Astrocyte of the cerebellum (primary cell): ENCODE measurements around the gene MARCHF11.

Experiments
- DNase-seq: peaks from one replicate; pipeline ENCODE4 v3.0.0-alpha.2; 2011; ENCODE audit warnings: low read depth
- H3K4me3 ChIP-seq: 2 replicates; pipeline ENCODE4 v1.5.1; 2011; ENCODE audit warnings: mild to moderate bottlenecking, low read depth, low read length, moderate library complexity
- CTCF ChIP-seq: IDR thresholded peaks from 2 replicates; pipeline ENCODE4 v1.5.1; 2012; ENCODE audit warnings: low read length, low read depth, moderate library complexity, mild to moderate bottlenecking; ENCODE audit errors: missing control alignments
- in situ Hi-C: cut with HindIII; loops from 2 replicates; pipeline ENCODE4 v1.10.0; 2017; ENCODE audit warnings: low sequenced_read_pairs

Gene MARCHF11

GRCh38 chr5:16067415-16067814 is 112.2 kb downstream of the MARCHF11 start:
- in situ Hi-C loops, result no loop called here
- no peak for TF ChIP-seq CTCF
- no peak for DNase-seq
- H3K4me3 ChIP-seq, result no peak overlapping the region

GRCh38 chr5:16066810-16067209 is 112.8 kb downstream of the MARCHF11 start:
- TF ChIP-seq CTCF, result no peak
- in situ Hi-C loops, result no loop called here
- DNase-seq, result no peak
- H3K4me3 ChIP-seq, result no peak overlapping the region

GRCh38 chr5:16066320-16066719 is 113.3 kb downstream of the MARCHF11 start:
- no peak for DNase-seq
- no peak for TF ChIP-seq CTCF
- no peak overlapping the region for H3K4me3 ChIP-seq
- in situ Hi-C loops, result no loop called here

- no peak for DNase-seq
- no peak for TF ChIP-seq CTCF
- no peak overlapping the region for H3K4me3 ChIP-seq
- in situ Hi-C loops, result no loop called here
These were observed 113.8 kb downstream of the MARCHF11 start for GRCh38 chr5:16065831-16066230.

GRCh38 chr5:16064135-16064893 is 115.3 kb downstream of the MARCHF11 start:
- no peak for DNase-seq
- no peak for TF ChIP-seq CTCF
- in situ Hi-C loops, result no loop called here
- no peak overlapping the region for H3K4me3 ChIP-seq

- TF ChIP-seq CTCF, result no peak
- in situ Hi-C loops, result no loop called here
- DNase-seq, result no peak
- H3K4me3 ChIP-seq, result no peak overlapping the region
These were observed 118.4 kb downstream of the MARCHF11 start for GRCh38 chr5:16061163-16061562.
